MM.1S (cell line): ENCODE data around the gene RHOXF2.

Experiments
- DNase-seq: peaks from one replicate; pipeline ENCODE4 v3.0.0-alpha.2; 2015
- H2AFZ ChIP-seq: fragments of 300-600 bp; sonication (generic); 2 replicates; pipeline ENCODE4 v1.6.0; 2016; ENCODE audit warnings: antibody characterized with exemption, low read length
- H3F3A ChIP-seq: fragments of 300-600 bp; sonication (generic); 2 replicates; pipeline ENCODE4 v1.6.1; 2016; ENCODE audit warnings: mild to moderate bottlenecking, antibody characterized with exemption, low read length, moderate library complexity, mixed read lengths; ENCODE audit not compliant: insufficient read depth
- H3K27ac ChIP-seq: fragments of 300-600 bp; sonication (generic); 2 replicates; pipeline ENCODE4 v1.5.1; 2016; ENCODE audit warnings: mild to moderate bottlenecking, low read length
- H3K27me3 ChIP-seq: fragments of 300-600 bp; sonication (generic); replicated peaks from 2 replicates; pipeline ENCODE4 v1.6.0; 2016; ENCODE audit warnings: low read length; ENCODE audit not compliant: insufficient read depth
- H3K36me3 ChIP-seq: fragments of 300-600 bp; sonication (generic); replicated peaks from 2 replicates; pipeline ENCODE4 v1.6.1; 2016; ENCODE audit warnings: mild to moderate bottlenecking, low read length, mixed read lengths; ENCODE audit not compliant: insufficient read depth
- H3K4me1 ChIP-seq: fragments of 300-600 bp; sonication (generic); 2 replicates; pipeline ENCODE4 v1.6.1; 2016; ENCODE audit warnings: low read length, mixed read lengths
- H3K4me2 ChIP-seq: fragments of 300-600 bp; sonication (generic); 2 replicates; pipeline ENCODE4 v1.6.0; 2016; ENCODE audit warnings: low read depth, low read length
- H3K4me3 ChIP-seq: fragments of 300-600 bp; sonication (generic); 2 replicates; pipeline ENCODE4 v1.5.1; 2016; ENCODE audit warnings: low read length, mixed read lengths
- H3K79me2 ChIP-seq: fragments of 300-600 bp; sonication (generic); 2 replicates; pipeline ENCODE4 v1.6.1; 2016; ENCODE audit warnings: mixed run types, low read length, mixed read lengths
- H3K9ac ChIP-seq: fragments of 300-600 bp; sonication (generic); 2 replicates; pipeline ENCODE4 v1.6.1; 2016; ENCODE audit warnings: low read length, mixed read lengths
- H3K9me2 ChIP-seq: fragments of 300-600 bp; sonication (generic); replicated peaks from 2 replicates; pipeline ENCODE4 v1.6.1; 2016; ENCODE audit warnings: mild to moderate bottlenecking, low read length, mixed read lengths; ENCODE audit not compliant: insufficient read depth
- H3K9me3 ChIP-seq: fragments of 300-600 bp; sonication (generic); replicated peaks from 2 replicates; pipeline ENCODE4 v1.6.1; 2016; ENCODE audit warnings: mild to moderate bottlenecking, low read length, mixed read lengths; ENCODE audit not compliant: insufficient read depth
- H4K20me1 ChIP-seq: fragments of 300-600 bp; sonication (generic); 2 replicates; pipeline ENCODE4 v1.6.1; 2016; ENCODE audit warnings: mild to moderate bottlenecking, low read length, moderate library complexity, mixed read lengths; ENCODE audit not compliant: insufficient read depth
- CTCF ChIP-seq: fragments of 300-600 bp; sonication (generic); IDR thresholded peaks from 2 replicates; pipeline ENCODE4 v1.5.1; 2016; ENCODE audit warnings: antibody characterized with exemption, low read length, mixed read lengths
- EZH2 ChIP-seq: fragments of 300-600 bp; sonication (generic); optimal IDR thresholded peaks from 2 replicates; pipeline ENCODE3; 2017; ENCODE audit warnings: low read depth, mild to moderate bottlenecking, antibody characterized with exemption, low read length, mixed read lengths
- EZH2phosphoT487 ChIP-seq: fragments of 300-600 bp; sonication (generic); IDR thresholded peaks from 2 replicates; pipeline ENCODE4 v1.6.1; 2018; ENCODE audit warnings: antibody characterized with exemption, low read length

Gene RHOXF2

GRCh38 chrX:120205816-120206753, 47.7 kb downstream of the RHOXF2 start:
- TF ChIP-seq CTCF (no peak), EZH2phosphoT487 (no peak), EZH2 (no peak)
- no peaks in the 10 kb centered on the region for H3F3A ChIP-seq
- H3K4me3 ChIP-seq = no peak overlapping the region
- no peaks in the 10 kb centered on the region for H3K9me2 ChIP-seq
- no peak for DNase-seq
- H4K20me1 ChIP-seq = no peaks in the 10 kb centered on the region
- H3K4me1 ChIP-seq = no peaks in the 10 kb centered on the region
- H3K27ac ChIP-seq = no peak overlapping the region
- no peak overlapping the region for H3K4me2 ChIP-seq
- no peaks in the 10 kb centered on the region for H3K9me3 ChIP-seq
- H3K9ac ChIP-seq = no peak overlapping the region
- H3K27me3 ChIP-seq = no peaks in the 10 kb centered on the region
- no peaks in the 10 kb centered on the region for H3K79me2 ChIP-seq
- no peak overlapping the region for H2AFZ ChIP-seq
- no peaks in the 10 kb centered on the region for H3K36me3 ChIP-seq

GRCh38 chrX:120207009-120207605, 48.7 kb downstream of the RHOXF2 start:
- Histone ChIP-seq H3K4me2 (no peak overlapping the region), H3K9ac (no peak overlapping the region), H3K27ac (no peak overlapping the region), H3K27me3 (no peaks in the 10 kb centered on the region), H3K4me1 (no peaks in the 10 kb centered on the region), H3K9me2 (no peaks in the 10 kb centered on the region), H2AFZ (no peak overlapping the region), H3K79me2 (no peaks in the 10 kb centered on the region), H3F3A (no peaks in the 10 kb centered on the region), H4K20me1 (no peaks in the 10 kb centered on the region), H3K4me3 (no peak overlapping the region), H3K9me3 (no peaks in the 10 kb centered on the region), H3K36me3 (no peaks in the 10 kb centered on the region)
- DNase-seq = no peak
- TF ChIP-seq CTCF (no peak), EZH2phosphoT487 (no peak), EZH2 (no peak)

- H3F3A ChIP-seq = no peaks in the 10 kb centered on the region
- DNase-seq = peak; percentile 63
- no peak overlapping the region for H3K4me3 ChIP-seq
- no peaks in the 10 kb centered on the region for H3K9me3 ChIP-seq
- H3K79me2 ChIP-seq = no peaks in the 10 kb centered on the region
- no peaks in the 10 kb centered on the region for H3K27me3 ChIP-seq
- H3K4me1 ChIP-seq = no peaks in the 10 kb centered on the region
- H3K36me3 ChIP-seq = no peaks in the 10 kb centered on the region
- no peak overlapping the region for H3K4me2 ChIP-seq
- no peak overlapping the region for H2AFZ ChIP-seq
- H4K20me1 ChIP-seq = no peaks in the 10 kb centered on the region
- TF ChIP-seq EZH2 (no peak), CTCF (peak; percentile 88)
- no peaks in the 10 kb centered on the region for H3K9me2 ChIP-seq
- no peak overlapping the region for H3K9ac ChIP-seq
- no peak overlapping the region for H3K27ac ChIP-seq
These were observed 55.2 kb downstream of the RHOXF2 start for GRCh38 chrX:120213438-120214265.
